ENCODE results near the gene PHLPP1.

The PHLPP1 gene

DNA sequence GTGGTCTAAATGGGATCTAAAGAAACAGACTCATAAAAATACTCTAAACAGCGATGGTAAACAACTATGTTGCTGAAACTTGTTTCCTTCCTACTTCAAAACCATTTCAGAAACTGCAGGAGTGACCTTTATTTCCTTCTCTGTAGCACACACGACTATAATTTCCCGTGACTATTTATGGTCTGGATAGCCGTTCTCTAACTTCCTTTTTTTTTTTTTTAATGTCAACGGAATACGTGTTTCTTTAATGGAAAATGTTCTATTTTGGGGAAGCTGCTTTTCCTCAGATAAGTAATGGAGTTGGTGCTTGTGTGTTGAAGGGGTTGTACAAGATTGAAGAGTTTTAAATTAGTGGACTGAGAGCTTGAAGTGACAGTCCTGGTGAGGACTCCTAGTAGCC, 224.1 kb downstream of the PHLPP1 start:
- Histone ChIP-seq H3K9me3 (ENCODE audit: control insufficient read depth, low read length) (no peaks in the 10 kb centered on the region), H3K4me1 (ENCODE audit: control insufficient read depth, insufficient read depth, low read length, poor library complexity, severe bottlenecking) (no peaks in the 10 kb centered on the region), H3K27ac (ENCODE audit: low read depth, low read length, severe bottlenecking) (no peak overlapping the region), H3K4me3 (ENCODE audit: extremely low read depth, insufficient read depth, low read length, poor library complexity, severe bottlenecking) (no peak overlapping the region), H3K36me3 (ENCODE audit: control insufficient read depth, insufficient read depth, low read length) (peaks cover 28% of the 10 kb centered on the region)
- 87 to 100% methylated on average over 2 to 5 of the region's 6 CpGs for WGBS, 2 experiments (ENCODE audit: insufficient coverage in 2 of 2)

- Histone ChIP-seq H3K27ac (ENCODE audit: low read depth, low read length, severe bottlenecking) (no peak overlapping the region), H3K9me3 (ENCODE audit: control insufficient read depth, low read length) (no peaks in the 10 kb centered on the region), H3K4me1 (ENCODE audit: control insufficient read depth, insufficient read depth, low read length, poor library complexity, severe bottlenecking) (no peaks in the 10 kb centered on the region), H3K4me3 (ENCODE audit: extremely low read depth, insufficient read depth, low read length, poor library complexity, severe bottlenecking) (no peak overlapping the region), H3K36me3 (ENCODE audit: control insufficient read depth, insufficient read depth, low read length) (peaks cover 33% of the 10 kb centered on the region)
- 94 to 100% methylated on average over 1 to 2 of the region's 3 CpGs for WGBS, 2 experiments (ENCODE audit: insufficient coverage in 2 of 2)
Measured at GRCh38 chr18:62939926-62940325, 224.6 kb downstream of the PHLPP1 start.

GRCh38 chr18:62942578-62942977, 227.2 kb downstream of the PHLPP1 start:
- no peak overlapping the region for H3K4me3 ChIP-seq (ENCODE audit: extremely low read depth, insufficient read depth, low read length, poor library complexity, severe bottlenecking)
- H3K4me1 ChIP-seq (ENCODE audit: control insufficient read depth, insufficient read depth, low read length, poor library complexity, severe bottlenecking) = no peaks in the 10 kb centered on the region
- peaks cover 50% of the 10 kb centered on the region for H3K36me3 ChIP-seq (ENCODE audit: control insufficient read depth, insufficient read depth, low read length)
- H3K9me3 ChIP-seq (ENCODE audit: control insufficient read depth, low read length) = no peaks in the 10 kb centered on the region
- H3K27ac ChIP-seq (ENCODE audit: low read depth, low read length, severe bottlenecking) = no peak overlapping the region
- 94 to 95% methylated on average over 4 to 5 of the region's 8 CpGs for WGBS, 2 experiments (ENCODE audit: insufficient coverage in 2 of 2)

DNA sequence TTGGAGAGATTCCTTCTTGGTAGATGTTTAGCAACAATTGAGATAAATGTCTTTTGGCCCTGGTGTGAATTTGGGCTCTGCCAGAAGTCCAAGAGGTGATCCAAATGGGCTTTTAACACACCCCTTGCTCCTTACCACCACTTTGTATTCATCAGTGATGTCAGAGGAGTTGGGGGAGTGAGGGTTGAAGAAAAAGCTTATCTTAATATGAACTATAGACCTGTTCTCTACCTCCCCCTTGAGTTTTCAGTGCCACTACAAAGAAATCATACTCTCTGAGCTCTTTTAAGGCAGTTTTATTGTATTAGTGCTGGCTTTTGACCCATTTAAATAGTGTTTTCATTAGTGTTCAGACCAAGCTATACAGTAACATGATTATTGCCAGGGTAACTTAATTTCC, 229.1 kb downstream of the PHLPP1 start:
- Histone ChIP-seq H3K9me3 (ENCODE audit: control insufficient read depth, low read length) (no peaks in the 10 kb centered on the region), H3K4me3 (ENCODE audit: extremely low read depth, insufficient read depth, low read length, poor library complexity, severe bottlenecking) (no peak overlapping the region), H3K36me3 (ENCODE audit: control insufficient read depth, insufficient read depth, low read length) (peaks cover 52% of the 10 kb centered on the region), H3K27ac (ENCODE audit: low read depth, low read length, severe bottlenecking) (no peak overlapping the region), H3K4me1 (ENCODE audit: control insufficient read depth, insufficient read depth, low read length, poor library complexity, severe bottlenecking) (no peaks in the 10 kb centered on the region)

GRCh38 chr18:62948788-62949187, 233.4 kb downstream of the PHLPP1 start:
- Histone ChIP-seq H3K36me3 (ENCODE audit: control insufficient read depth, insufficient read depth, low read length) (peaks cover 47% of the 10 kb centered on the region), H3K9me3 (ENCODE audit: control insufficient read depth, low read length) (no peaks in the 10 kb centered on the region), H3K4me1 (ENCODE audit: control insufficient read depth, insufficient read depth, low read length, poor library complexity, severe bottlenecking) (no peaks in the 10 kb centered on the region), H3K27ac (ENCODE audit: low read depth, low read length, severe bottlenecking) (no peak overlapping the region), H3K4me3 (ENCODE audit: extremely low read depth, insufficient read depth, low read length, poor library complexity, severe bottlenecking) (no peak overlapping the region)
- WGBS, 2 experiments (ENCODE audit: insufficient coverage in 2 of 2) = no CpG with 5 or more reads among the region's 2 CpGs

DNA sequence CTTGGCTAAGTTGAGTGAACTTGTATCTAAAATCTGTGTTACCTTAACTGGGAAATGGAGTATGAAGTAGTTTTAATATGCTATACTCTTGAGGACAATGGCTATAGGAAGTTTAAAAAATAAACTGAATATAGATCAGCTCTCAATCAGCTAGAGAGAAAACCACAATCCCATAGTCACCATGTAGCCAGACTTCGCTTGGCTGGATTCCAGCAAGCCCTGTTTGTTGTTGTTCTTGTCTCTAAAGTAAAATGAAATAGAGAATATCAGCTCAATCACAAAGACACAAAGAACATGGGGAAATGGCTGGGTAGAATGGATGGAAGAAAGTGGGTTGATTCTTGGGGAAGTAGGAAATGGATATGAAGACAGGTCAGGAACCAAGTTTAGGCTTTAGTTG, 234.9 kb downstream of the PHLPP1 start:
- H3K4me1 ChIP-seq (ENCODE audit: control insufficient read depth, insufficient read depth, low read length, poor library complexity, severe bottlenecking) = no peaks in the 10 kb centered on the region
- no peaks in the 10 kb centered on the region for H3K9me3 ChIP-seq (ENCODE audit: control insufficient read depth, low read length)
- H3K27ac ChIP-seq (ENCODE audit: low read depth, low read length, severe bottlenecking) = no peak overlapping the region
- no peak overlapping the region for H3K4me3 ChIP-seq (ENCODE audit: extremely low read depth, insufficient read depth, low read length, poor library complexity, severe bottlenecking)
- peaks cover 42% of the 10 kb centered on the region for H3K36me3 ChIP-seq (ENCODE audit: control insufficient read depth, insufficient read depth, low read length)
- no CpG with 5 or more reads among the region's 1 CpG for WGBS, 2 experiments (ENCODE audit: insufficient coverage in 2 of 2)

GRCh38 chr18:62952807-62953206, 237.5 kb downstream of the PHLPP1 start:
- H3K4me3 ChIP-seq (ENCODE audit: extremely low read depth, insufficient read depth, low read length, poor library complexity, severe bottlenecking) = no peak overlapping the region
- no peaks in the 10 kb centered on the region for H3K4me1 ChIP-seq (ENCODE audit: control insufficient read depth, insufficient read depth, low read length, poor library complexity, severe bottlenecking)
- no peak overlapping the region for H3K27ac ChIP-seq (ENCODE audit: low read depth, low read length, severe bottlenecking)
- peaks cover 32% of the 10 kb centered on the region for H3K36me3 ChIP-seq (ENCODE audit: control insufficient read depth, insufficient read depth, low read length)
- 80 to 100% methylated on average over 1 to 2 of the region's 4 CpGs for WGBS, 2 experiments (ENCODE audit: insufficient coverage in 2 of 2)
- no peaks in the 10 kb centered on the region for H3K9me3 ChIP-seq (ENCODE audit: control insufficient read depth, low read length)

DNA sequence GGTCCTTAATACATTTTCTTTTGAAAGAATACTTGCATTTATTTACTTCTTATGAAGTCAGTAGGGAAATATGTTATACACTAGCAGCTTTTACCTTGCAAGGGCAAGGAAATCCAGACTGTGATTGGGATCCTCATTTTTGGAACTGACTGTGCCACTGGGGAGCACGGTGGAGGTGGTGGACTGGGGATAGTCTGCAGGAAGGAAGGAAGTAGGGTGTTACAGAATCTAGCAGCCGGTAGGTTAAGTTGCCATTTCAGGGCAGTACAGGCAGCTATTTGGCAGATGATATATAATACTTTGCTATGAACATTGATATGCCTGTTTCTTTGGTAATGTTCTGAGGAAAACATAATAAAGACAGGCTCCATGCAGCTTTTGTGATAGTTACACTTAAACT, 238.3 kb downstream of the PHLPP1 start:
- Histone ChIP-seq H3K4me1 (ENCODE audit: control insufficient read depth, insufficient read depth, low read length, poor library complexity, severe bottlenecking) (no peaks in the 10 kb centered on the region), H3K36me3 (ENCODE audit: control insufficient read depth, insufficient read depth, low read length) (peaks cover 36% of the 10 kb centered on the region), H3K27ac (ENCODE audit: low read depth, low read length, severe bottlenecking) (no peak overlapping the region), H3K4me3 (ENCODE audit: extremely low read depth, insufficient read depth, low read length, poor library complexity, severe bottlenecking) (no peak overlapping the region), H3K9me3 (ENCODE audit: control insufficient read depth, low read length) (no peaks in the 10 kb centered on the region)
- WGBS, 2 experiments (ENCODE audit: insufficient coverage in 2 of 2) = 78 to 97% methylated on average over 1 to 2 of the region's 2 CpGs

- Histone ChIP-seq H3K4me3 (ENCODE audit: extremely low read depth, insufficient read depth, low read length, poor library complexity, severe bottlenecking) (no peak overlapping the region), H3K27ac (ENCODE audit: low read depth, low read length, severe bottlenecking) (no peak overlapping the region), H3K9me3 (ENCODE audit: control insufficient read depth, low read length) (no peaks in the 10 kb centered on the region), H3K4me1 (ENCODE audit: control insufficient read depth, insufficient read depth, low read length, poor library complexity, severe bottlenecking) (no peaks in the 10 kb centered on the region), H3K36me3 (ENCODE audit: control insufficient read depth, insufficient read depth, low read length) (peaks cover 37% of the 10 kb centered on the region)
- 86% methylated on average over 1 of the region's 2 CpGs; no CpG with 5 or more reads in 1 of the 2 experiments for WGBS, 2 experiments (ENCODE audit: insufficient coverage in 2 of 2)
Measured at GRCh38 chr18:62954366-62954765, 239.0 kb downstream of the PHLPP1 start.

- WGBS, 2 experiments (ENCODE audit: insufficient coverage in 2 of 2) = 83 to 88% methylated on average over 5 to 6 of the region's 9 CpGs
- H3K9me3 ChIP-seq (ENCODE audit: control insufficient read depth, low read length) = no peaks in the 10 kb centered on the region
- H3K4me3 ChIP-seq (ENCODE audit: extremely low read depth, insufficient read depth, low read length, poor library complexity, severe bottlenecking) = no peak overlapping the region
- H3K27ac ChIP-seq (ENCODE audit: low read depth, low read length, severe bottlenecking) = no peak overlapping the region
- H3K36me3 ChIP-seq (ENCODE audit: control insufficient read depth, insufficient read depth, low read length) = peaks cover 28% of the 10 kb centered on the region
- H3K4me1 ChIP-seq (ENCODE audit: control insufficient read depth, insufficient read depth, low read length, poor library complexity, severe bottlenecking) = no peaks in the 10 kb centered on the region
Measured at GRCh38 chr18:62957885-62958472, 242.6 kb downstream of the PHLPP1 start.

DNA sequence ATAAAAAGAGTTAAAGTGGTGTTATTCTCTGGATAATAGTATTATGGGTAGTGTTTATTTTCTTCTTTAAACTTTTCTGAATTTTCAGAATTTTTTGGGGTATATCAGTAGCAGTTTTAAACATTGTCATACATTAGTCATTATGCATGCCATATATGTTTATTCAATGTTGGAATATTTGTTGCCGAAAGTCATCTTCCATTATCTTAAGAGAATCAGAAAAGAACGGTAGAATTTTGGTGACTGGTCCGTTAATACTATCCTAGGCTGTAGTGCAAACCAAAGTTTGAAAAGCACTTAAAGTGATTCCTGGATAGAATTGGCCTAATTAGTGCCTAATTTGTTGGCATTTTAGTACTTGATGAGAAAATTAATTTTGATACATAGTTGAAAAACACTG, 244.1 kb downstream of the PHLPP1 start:
- Histone ChIP-seq H3K36me3 (ENCODE audit: control insufficient read depth, insufficient read depth, low read length) (peaks cover 40% of the 10 kb centered on the region), H3K4me3 (ENCODE audit: extremely low read depth, insufficient read depth, low read length, poor library complexity, severe bottlenecking) (no peak overlapping the region), H3K4me1 (ENCODE audit: control insufficient read depth, insufficient read depth, low read length, poor library complexity, severe bottlenecking) (no peaks in the 10 kb centered on the region), H3K27ac (ENCODE audit: low read depth, low read length, severe bottlenecking) (no peak overlapping the region), H3K9me3 (ENCODE audit: control insufficient read depth, low read length) (no peaks in the 10 kb centered on the region)
- WGBS, 2 experiments (ENCODE audit: insufficient coverage in 2 of 2) = 93 to 100% methylated on average over 2 to 3 of the region's 3 CpGs

Measured in mesodermal cell (in vitro differentiated cells).